Heart left ventricle (tissue), 13 donors: Measurements from ENCODE around the gene CCL2.

Source experiments
- POLR2A ChIP-seq, 2 donors: fragments of 450-650 bp; IDR thresholded peaks; one replicate each; pipeline ENCODE4 v1.6.1; 2017; ENCODE audit warnings: antibody characterized with exemption in 2 of 2, mild to moderate bottlenecking in 2 of 2, moderate library complexity in 2 of 2
- TF ChIP-seq, protein P1 (sequence below), 12 donors: fragments of 200-600 bp; sonication (generic) in 4 of 12; IDR thresholded peaks; one replicate each; pipeline versions ENCODE4 v1.5.0 to v1.8.0; 2018 to 2022; ENCODE audit warnings: antibody characterized with exemption in 12 of 12, mild to moderate bottlenecking in 5 of 12
- donor health status: ischemic (EF 13 %, LVEDD 7.1; RV severe dilation, severe dysfunction).
- donor health status: DM: no; HTN: yes; CAD: no.
- donor health status: DM: no; HTN: no; CAD: no.
- donor health status: ischemic (EF 25% LVEDD 6.9; RV normal size, moderate dysfunction).
- donor health status: ischemic (EF 25% LVEDD 5.7; RV mildly dilated, moderate dysfunction).
- donor health status: ischemic (EF 35%, LVEDD 5.7; RV mildly dilated, moderate dysfunction).
- donor health status: nonischemic (EF 11% LVEDD 7.7; RV severe dilation, severe dysfunction).
- donor health status: DM: yes; HTN: yes; CAD: no.
- donor health status: PGD.
- donor health status: ischemic (EF 29% LVEDD 5.4; RV normal size, mild dysfunction).
- donor health status: nonischemic (EF 23%, LVEDD 6.1; RV moderate dilation, normal function).

DNA sequence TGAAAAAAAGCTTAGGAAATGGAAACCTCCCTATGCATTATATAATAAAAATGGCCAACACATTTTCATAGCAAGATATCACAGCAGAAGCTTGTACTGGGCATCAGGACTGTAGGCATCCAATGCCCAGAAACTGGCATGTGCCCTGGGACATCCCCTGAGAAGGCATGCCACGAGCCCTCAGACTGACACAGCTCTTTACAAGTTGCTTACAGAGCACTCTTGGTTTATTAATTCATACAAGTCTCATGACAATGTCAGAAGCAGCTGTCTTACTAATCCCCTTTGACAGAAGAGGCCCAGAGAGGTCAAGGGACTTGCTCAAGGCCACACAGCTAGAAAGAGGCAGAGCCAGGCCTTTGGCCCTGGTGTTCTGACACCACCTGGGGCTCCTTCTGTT is 5.6 kb upstream of the CCL2 start:
- TF ChIP-seq, protein P1, sequence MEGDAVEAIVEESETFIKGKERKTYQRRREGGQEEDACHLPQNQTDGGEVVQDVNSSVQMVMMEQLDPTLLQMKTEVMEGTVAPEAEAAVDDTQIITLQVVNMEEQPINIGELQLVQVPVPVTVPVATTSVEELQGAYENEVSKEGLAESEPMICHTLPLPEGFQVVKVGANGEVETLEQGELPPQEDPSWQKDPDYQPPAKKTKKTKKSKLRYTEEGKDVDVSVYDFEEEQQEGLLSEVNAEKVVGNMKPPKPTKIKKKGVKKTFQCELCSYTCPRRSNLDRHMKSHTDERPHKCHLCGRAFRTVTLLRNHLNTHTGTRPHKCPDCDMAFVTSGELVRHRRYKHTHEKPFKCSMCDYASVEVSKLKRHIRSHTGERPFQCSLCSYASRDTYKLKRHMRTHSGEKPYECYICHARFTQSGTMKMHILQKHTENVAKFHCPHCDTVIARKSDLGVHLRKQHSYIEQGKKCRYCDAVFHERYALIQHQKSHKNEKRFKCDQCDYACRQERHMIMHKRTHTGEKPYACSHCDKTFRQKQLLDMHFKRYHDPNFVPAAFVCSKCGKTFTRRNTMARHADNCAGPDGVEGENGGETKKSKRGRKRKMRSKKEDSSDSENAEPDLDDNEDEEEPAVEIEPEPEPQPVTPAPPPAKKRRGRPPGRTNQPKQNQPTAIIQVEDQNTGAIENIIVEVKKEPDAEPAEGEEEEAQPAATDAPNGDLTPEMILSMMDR (IDR thresholded peaks at IDR 0.05): no peak
- no peak for TF ChIP-seq POLR2A (IDR thresholded peaks at IDR 0.05)
